NB4 (cell line): Measurements from ENCODE around the gene COX8A.

Experiments used
- DNase-seq: peaks from one replicate; pipeline ENCODE4 v3.0.0; 2010; ENCODE audit warnings: low read depth
- H3K4me3 ChIP-seq: one replicate; pipeline ENCODE4 v1.5.1; 2011; ENCODE audit warnings: mild to moderate bottlenecking, low read depth, low read length, moderate library complexity
- CTCF ChIP-seq: IDR thresholded peaks from one replicate; pipeline ENCODE4 v1.5.1; 2012; ENCODE audit warnings: low read depth, low read length
- MAX ChIP-seq: IDR thresholded peaks from 2 replicates; pipeline ENCODE4 v1.6.1; 2011; ENCODE audit warnings: low read depth, low read length
- MYC ChIP-seq: IDR thresholded peaks from 2 replicates; pipeline ENCODE4 v1.6.1; 2011; ENCODE audit warnings: low read depth, low read length
- POLR2A ChIP-seq: IDR thresholded peaks from 2 replicates; pipeline ENCODE4 v1.6.1; 2011; ENCODE audit warnings: mild to moderate bottlenecking; ENCODE audit not compliant: insufficient read length; ENCODE audit errors: extremely low read depth

Gene COX8A

DNA sequence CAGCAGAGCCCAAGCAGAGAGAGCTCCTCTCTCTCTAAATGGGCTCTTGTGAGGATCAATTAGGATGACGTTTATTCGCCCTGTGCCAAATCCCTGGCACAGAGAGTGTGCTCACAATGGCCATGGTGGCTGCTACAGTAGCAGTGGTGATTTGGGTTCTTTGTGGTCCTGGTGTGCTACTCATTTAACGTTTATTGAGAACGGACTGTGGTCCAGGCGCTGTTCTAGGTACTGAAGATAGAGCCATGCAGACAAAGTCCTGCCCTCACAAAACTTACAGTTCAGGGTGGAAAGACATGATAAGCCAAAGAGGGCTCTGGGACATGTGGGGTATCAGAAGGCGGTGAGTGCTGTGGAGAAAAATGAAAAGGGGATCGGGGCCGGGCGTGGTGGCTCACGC lies 17.1 kb downstream of the COX8A start:
- DNase-seq = no peak
- no peak overlapping the region for H3K4me3 ChIP-seq
- TF ChIP-seq MAX (no peak), CTCF (no peak), MYC (no peak), POLR2A (no peak)

- no peak for TF ChIP-seq MYC
- TF ChIP-seq POLR2A = no peak
- TF ChIP-seq CTCF = no peak
- TF ChIP-seq MAX = no peak
- H3K4me3 ChIP-seq = no peak overlapping the region
- DNase-seq = no peak
Observed at GRCh38 chr11:63993100-63993499, 18.7 kb downstream of the COX8A start.

DNA sequence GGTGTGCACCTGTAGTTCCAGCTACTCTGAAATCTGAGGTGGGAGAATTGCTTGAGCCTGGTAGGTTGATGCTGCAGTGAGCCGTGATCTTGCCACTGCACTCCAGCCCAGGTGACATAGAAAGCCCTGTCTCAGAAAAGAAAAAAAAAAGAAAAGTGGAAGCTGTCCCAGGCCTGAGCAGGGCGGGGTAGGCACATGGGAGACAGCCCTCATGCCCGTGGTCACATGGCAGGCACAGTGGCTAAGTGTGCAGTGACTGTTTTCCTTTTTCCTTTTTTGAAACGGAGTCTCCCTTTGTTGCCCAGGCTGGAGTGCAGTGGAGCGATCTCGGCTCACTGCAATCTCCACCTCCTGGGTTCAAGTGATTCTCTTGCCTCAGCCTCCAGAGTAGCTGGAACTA lies 19.6 kb downstream of the COX8A start:
- TF ChIP-seq MAX = 0 out of 2 replicates have a peak, but pooled peaks have one; percentile 27
- TF ChIP-seq CTCF = no peak
- no peak for DNase-seq
- H3K4me3 ChIP-seq = no peak overlapping the region

GRCh38 chr11:63996512-63996911 lies 22.1 kb downstream of the COX8A start:
- DNase-seq = no peak
- H3K4me3 ChIP-seq = no peak overlapping the region
- TF ChIP-seq MYC = no peak
- TF ChIP-seq CTCF = no peak
- TF ChIP-seq POLR2A = no peak
- no peak for TF ChIP-seq MAX

DNA sequence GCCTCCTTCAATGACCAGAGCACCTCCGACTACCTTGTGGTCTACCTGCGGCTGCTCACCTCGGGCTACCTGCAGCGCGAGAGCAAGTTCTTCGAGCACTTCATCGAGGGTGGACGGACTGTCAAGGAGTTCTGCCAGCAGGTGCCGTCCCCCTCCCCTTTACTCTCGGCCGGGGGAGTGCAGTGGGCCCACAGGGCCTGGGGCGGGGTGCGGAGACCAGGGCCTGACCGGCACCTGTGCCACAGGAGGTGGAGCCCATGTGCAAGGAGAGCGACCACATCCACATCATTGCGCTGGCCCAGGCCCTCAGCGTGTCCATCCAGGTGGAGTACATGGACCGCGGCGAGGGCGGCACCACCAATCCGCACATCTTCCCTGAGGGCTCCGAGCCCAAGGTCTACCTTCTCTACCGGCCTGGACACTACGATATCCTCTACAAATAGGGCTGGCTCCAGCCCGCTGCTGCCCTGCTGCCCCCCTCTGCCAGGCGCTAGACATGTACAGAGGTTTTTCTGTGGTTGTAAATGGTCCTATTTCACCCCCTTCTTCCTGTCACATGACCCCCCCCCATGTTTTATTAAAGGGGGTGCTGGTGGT lies 22.8 kb downstream of the COX8A start:
- DNase-seq = no peak
- no peak for TF ChIP-seq MAX
- TF ChIP-seq POLR2A = no peak
- TF ChIP-seq CTCF = no peak
- no peak for TF ChIP-seq MYC

More for the DNA sequence above, 22.8 kb downstream of the COX8A start:
- H3K4me3 ChIP-seq = no peak overlapping the region
